ENCODE results near the gene CARD14.

The CARD14 gene

GRCh38 chr17:80216473-80217456 is 46.9 kb downstream of the CARD14 start:
- no peak overlapping the region for H3K4me3 Mint-ChIP-seq
- H3K27me3 Mint-ChIP-seq: no peaks in the 10 kb centered on the region
- no peak for DNase-seq (ENCODE audit: low spot score in 2 of 2)
- no peak overlapping the region for H3K27ac Mint-ChIP-seq
- peaks cover 16% of the 10 kb centered on the region for H3K4me1 Mint-ChIP-seq
- peaks cover 3% of the 10 kb centered on the region for H3K36me3 Mint-ChIP-seq
- H3K9me3 Mint-ChIP-seq: no peaks in the 10 kb centered on the region
- no peak for ATAC-seq (ENCODE audit: low read depth)

DNA sequence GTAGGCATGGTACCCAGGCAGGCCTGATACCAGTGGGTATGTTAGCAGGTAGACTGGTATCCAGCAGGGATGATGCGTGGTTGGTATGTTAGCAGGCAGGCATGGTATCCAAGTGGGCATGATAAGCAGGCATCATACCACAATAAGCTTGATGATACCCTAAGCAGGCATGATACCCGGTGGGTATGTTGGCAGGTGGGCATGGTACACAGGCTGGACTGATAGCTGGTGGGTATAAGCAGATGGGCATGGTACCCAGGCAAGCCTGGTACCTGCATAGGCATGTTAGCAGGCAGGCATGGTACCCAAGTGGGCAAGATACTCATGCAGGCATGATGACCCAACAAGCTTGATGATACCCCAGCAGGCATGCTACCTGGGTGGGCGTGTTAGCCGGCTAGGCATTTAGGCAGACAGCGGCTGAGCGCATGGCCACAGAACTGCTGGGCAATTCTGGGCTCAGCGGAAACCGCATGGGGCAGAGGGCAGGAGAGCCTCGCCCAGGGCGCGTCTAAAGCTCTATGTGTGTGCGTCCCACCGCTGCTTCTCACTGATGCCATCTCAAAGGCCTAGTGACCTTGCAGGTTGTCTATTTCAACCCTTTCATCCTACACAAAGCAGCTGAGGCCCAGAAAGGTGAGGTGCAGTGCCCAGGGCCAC is 48.0 kb downstream of the CARD14 start:
- H3K27me3 Mint-ChIP-seq: no peaks in the 10 kb centered on the region

DNA sequence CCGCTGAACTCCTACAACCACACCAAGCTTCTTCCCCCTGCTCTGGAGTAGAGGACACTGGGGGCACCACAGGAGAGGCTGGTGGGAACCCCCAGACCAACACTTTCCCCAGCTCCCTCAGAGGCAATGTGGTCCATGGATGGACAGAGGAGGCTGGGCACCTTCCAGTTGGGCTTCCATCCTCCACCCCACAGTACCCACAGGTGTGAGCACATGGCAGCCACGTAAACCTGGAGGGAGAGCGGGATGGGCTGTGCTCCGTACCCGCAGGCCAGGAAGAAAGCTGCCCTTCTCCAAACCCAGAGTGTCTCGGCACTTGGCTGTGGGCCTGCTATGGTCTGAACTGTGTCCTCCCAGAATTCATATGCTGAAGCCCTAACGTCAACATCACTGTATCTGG is 48.6 kb downstream of the CARD14 start:
- ATAC-seq (ENCODE audit: low read depth) (no peak), DNase-seq (ENCODE audit: low spot score in 2 of 2) (no peak)
- H3K27me3 Mint-ChIP-seq: no peaks in the 10 kb centered on the region
- peak overlapping the region; percentile 39 for H3K4me3 Mint-ChIP-seq
- H3K36me3 Mint-ChIP-seq: peaks cover 3% of the 10 kb centered on the region
- H3K27ac Mint-ChIP-seq: peak overlapping the region; percentile 75
- H3K4me1 Mint-ChIP-seq: peaks cover 16% of the 10 kb centered on the region
- H3K9me3 Mint-ChIP-seq: no peaks in the 10 kb centered on the region

More for the DNA sequence above, 48.0 kb downstream of the CARD14 start:
- Mint-ChIP-seq H3K9me3 (no peaks in the 10 kb centered on the region), H3K4me3 (no peak overlapping the region), H3K36me3 (peaks cover 3% of the 10 kb centered on the region), H3K27ac (no peak overlapping the region), H3K4me1 (peaks cover 16% of the 10 kb centered on the region)
- no peak for DNase-seq (ENCODE audit: low spot score in 2 of 2)
- ATAC-seq (ENCODE audit: low read depth): no peak

DNA sequence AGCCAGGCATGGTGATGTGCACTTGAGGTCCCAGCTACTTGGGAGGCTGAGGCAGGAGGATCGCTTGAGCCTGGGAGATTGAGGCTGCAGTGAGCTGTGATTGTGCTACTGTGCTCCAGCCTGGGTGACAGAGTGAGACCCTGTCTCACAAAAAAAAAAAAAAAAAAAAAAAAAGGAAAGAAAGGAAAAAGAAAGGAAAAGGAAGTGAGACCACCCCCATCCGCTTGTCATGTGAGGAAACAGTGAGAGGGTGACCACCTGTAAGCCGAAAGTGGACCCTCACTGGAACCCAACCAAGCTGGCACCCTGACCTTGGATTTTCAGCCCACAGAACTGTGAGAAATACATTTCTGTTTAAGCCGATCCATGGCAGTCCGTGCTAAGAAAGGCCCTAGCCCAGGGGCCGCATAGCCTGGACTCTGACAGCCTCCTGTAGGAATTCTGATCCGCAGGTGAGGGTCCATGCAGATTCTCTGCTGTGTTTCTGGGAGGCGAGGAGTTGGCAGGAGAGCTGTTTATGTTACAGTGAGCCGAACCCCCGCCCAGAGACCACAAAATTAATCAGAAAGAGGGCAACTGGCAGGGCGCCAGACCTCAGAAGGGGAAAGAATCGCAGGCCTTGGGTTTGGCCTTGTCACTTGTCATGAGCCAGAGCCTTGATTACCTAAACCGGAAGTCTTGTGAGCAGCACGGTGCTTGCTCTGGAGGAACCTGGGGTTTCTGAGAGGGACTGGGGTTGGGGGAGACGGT is 49.4 kb downstream of the CARD14 start:
- ATAC-seq (ENCODE audit: low read depth) (peak; percentile 91), DNase-seq (ENCODE audit: low spot score in 2 of 2) (peak; percentile 75 to 81)
- H3K36me3 Mint-ChIP-seq: peaks cover 6% of the 10 kb centered on the region
- peak overlapping the region; percentile 97 for H3K27ac Mint-ChIP-seq
- peaks cover 3% of the 10 kb centered on the region for H3K27me3 Mint-ChIP-seq
- peak overlapping the region; percentile 97 for H3K4me3 Mint-ChIP-seq
- no peaks in the 10 kb centered on the region for H3K9me3 Mint-ChIP-seq
- H3K4me1 Mint-ChIP-seq: peaks cover 20% of the 10 kb centered on the region

DNA sequence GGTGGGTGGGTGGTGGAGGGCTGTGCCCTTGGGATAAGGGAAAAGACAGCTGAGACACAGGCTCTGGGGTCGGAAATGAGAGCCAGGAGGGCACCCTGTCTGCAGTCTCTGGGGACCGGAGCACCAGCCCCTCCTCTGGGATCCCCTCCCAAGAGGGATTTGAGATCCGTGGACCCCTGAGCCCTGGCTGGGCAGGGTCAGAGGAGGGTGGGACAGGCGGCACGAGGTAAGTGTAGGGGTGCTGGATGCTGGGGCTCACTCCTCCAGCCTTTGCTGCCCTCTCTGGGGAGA is 49.9 kb downstream of the CARD14 start:
- H3K27me3 Mint-ChIP-seq: peaks cover 4% of the 10 kb centered on the region
- H3K4me3 Mint-ChIP-seq: peak overlapping the region; percentile 97
- no peaks in the 10 kb centered on the region for H3K9me3 Mint-ChIP-seq
- DNase-seq (ENCODE audit: low spot score in 2 of 2): no peak
- peaks cover 7% of the 10 kb centered on the region for H3K36me3 Mint-ChIP-seq
- H3K27ac Mint-ChIP-seq: peak overlapping the region; percentile 97
- peak; percentile 19 for ATAC-seq (ENCODE audit: low read depth)
- H3K4me1 Mint-ChIP-seq: peaks cover 21% of the 10 kb centered on the region

- DNase-seq (ENCODE audit: low spot score in 2 of 2): peak; percentile 41 to 59
- Mint-ChIP-seq H3K27me3 (peaks cover 4% of the 10 kb centered on the region), H3K9me3 (no peaks in the 10 kb centered on the region), H3K27ac (peak within 1 kb of the TSS; percentile 97), H3K36me3 (peaks cover 7% of the 10 kb centered on the region), H3K4me3 (peak within 1 kb of the TSS; percentile 97), H3K4me1 (peaks cover 21% of the 10 kb centered on the region)
- peak; percentile 44 for ATAC-seq (ENCODE audit: low read depth)
Measured at GRCh38 chr17:80220054-80220735, 50.4 kb downstream of the CARD14 start, which contains the start of the genes SGSH and SLC26A11. Gene SGSH, minus strand, starts transcription at chr17:80220333. Its CDS starts 20 bp downstream, at chr17:80220313. Gene SLC26A11, plus strand, starts transcription at chr17:80220427. Its CDS starts 1,134 bp downstream, at chr17:80221561.

DNA sequence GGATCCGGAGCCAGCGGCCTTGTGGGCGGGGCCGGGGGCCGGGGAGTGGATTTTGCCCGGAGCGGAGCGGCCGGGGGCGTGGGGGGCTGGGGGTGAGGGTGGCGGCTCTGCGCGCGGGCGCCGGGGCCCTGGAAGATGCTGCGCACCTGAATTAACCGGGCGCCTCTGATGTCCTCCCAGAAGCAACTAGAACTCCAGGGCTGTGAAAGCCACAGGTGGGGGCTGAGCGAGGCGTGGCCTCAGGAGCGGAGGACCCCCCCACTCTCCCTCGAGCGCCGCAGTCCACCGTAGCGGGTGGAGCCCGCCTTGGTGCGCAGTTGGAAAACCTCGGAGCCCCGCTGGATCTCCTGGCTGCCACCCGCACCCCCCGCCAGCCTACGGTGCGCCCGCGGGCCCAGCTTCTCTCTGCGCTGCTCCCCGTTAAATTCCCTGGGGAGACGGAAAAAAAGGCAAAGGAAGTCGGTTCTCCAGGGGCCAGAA is 50.9 kb downstream of the CARD14 start:
- Mint-ChIP-seq H3K27ac (peak overlapping the region; percentile 84), H3K27me3 (peaks cover 4% of the 10 kb centered on the region), H3K4me3 (peak overlapping the region; percentile 75), H3K36me3 (peaks cover 7% of the 10 kb centered on the region), H3K9me3 (no peaks in the 10 kb centered on the region), H3K4me1 (peaks cover 21% of the 10 kb centered on the region)
- DNase-seq (ENCODE audit: low spot score in 2 of 2) (peak; percentile 18 to 24), ATAC-seq (ENCODE audit: low read depth) (no peak)

DNA sequence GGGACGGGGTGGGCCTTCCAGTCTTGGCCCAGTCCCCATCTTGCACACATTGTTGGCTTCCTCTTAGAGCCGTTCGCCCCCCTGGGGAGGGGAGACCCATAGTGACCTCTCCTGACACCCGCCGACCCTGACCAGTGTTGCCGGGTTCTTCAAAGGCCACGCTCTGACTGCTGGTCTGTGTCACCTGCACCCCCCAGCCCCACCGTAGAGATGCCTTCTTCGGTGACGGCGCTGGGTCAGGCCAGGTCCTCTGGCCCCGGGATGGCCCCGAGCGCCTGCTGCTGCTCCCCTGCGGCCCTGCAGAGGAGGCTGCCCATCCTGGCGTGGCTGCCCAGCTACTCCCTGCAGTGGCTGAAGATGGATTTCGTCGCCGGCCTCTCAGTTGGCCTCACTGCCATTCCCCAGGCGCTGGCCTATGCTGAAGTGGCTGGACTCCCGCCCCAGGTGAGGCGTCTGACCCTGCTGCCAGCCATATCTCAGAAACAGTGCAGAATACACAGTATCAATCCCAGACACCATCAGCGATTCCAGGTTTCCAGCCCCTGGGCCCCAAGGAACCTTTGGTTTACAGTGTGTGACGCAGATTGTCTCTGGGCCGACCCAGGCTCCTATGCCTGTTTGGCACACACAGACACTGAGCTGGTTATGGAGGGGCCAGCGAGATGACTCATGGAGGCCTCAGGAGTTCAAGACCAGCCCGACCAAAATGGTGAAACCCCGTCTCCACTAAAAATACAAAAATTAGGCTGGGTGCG is 51.7 kb downstream of the CARD14 start:
- ATAC-seq (ENCODE audit: low read depth) (no peak), DNase-seq (ENCODE audit: low spot score in 2 of 2) (no peak)
- Mint-ChIP-seq H3K27me3 (peaks cover 4% of the 10 kb centered on the region), H3K9me3 (no peaks in the 10 kb centered on the region), H3K4me1 (peaks cover 21% of the 10 kb centered on the region), H3K27ac (peak overlapping the region; percentile 84), H3K4me3 (peak overlapping the region; percentile 75), H3K36me3 (peaks cover 4% of the 10 kb centered on the region)

- peaks cover 18% of the 10 kb centered on the region for H3K4me1 Mint-ChIP-seq
- H3K36me3 Mint-ChIP-seq: peaks cover 4% of the 10 kb centered on the region
- H3K9me3 Mint-ChIP-seq: no peaks in the 10 kb centered on the region
- peak overlapping the region; percentile 32 for H3K4me3 Mint-ChIP-seq
- DNase-seq (ENCODE audit: low spot score in 2 of 2): no peak
- no peak for ATAC-seq (ENCODE audit: low read depth)
- H3K27me3 Mint-ChIP-seq: peaks cover 4% of the 10 kb centered on the region
- no peak overlapping the region for H3K27ac Mint-ChIP-seq
Measured at GRCh38 chr17:80222376-80223141, 52.7 kb downstream of the CARD14 start.

DNA sequence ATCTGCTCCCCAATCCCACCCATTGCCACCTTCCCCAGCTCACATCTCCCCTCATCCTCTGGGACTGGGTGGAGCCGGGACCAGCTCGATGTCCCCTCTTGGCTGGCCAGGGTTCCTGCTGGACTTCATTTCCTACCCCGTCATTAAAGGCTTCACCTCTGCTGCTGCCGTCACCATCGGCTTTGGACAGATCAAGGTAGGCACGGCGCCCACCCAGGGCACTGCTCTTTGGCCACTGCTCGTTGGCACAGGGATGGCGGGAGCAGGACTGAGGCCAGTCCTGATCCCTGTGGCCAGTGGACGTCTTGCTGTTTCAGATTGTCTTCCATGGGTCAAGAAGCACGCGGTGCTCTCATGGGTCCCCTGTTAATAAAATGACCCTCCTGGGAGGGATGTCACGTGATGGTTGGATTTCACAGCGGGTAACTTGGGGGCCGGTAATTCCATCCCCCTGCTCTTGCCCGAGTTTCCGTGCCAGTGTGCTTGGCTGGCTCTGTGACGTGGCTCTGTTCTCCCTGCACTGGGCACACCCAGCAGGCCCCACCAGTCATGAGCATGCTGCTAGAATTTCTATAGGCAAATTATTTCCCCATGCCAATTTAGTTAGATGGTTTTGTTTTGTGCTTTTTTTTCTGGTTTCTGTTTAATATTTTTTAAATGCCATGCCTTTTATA is 53.4 kb downstream of the CARD14 start:
- DNase-seq (ENCODE audit: low spot score in 2 of 2) (no peak), ATAC-seq (ENCODE audit: low read depth) (no peak)
- peaks cover 15% of the 10 kb centered on the region for H3K4me1 Mint-ChIP-seq
- H3K4me3 Mint-ChIP-seq: no peak overlapping the region
- H3K27me3 Mint-ChIP-seq: peaks cover 4% of the 10 kb centered on the region
- H3K36me3 Mint-ChIP-seq: peaks cover 4% of the 10 kb centered on the region
- H3K27ac Mint-ChIP-seq: no peak overlapping the region
- H3K9me3 Mint-ChIP-seq: no peaks in the 10 kb centered on the region

DNA sequence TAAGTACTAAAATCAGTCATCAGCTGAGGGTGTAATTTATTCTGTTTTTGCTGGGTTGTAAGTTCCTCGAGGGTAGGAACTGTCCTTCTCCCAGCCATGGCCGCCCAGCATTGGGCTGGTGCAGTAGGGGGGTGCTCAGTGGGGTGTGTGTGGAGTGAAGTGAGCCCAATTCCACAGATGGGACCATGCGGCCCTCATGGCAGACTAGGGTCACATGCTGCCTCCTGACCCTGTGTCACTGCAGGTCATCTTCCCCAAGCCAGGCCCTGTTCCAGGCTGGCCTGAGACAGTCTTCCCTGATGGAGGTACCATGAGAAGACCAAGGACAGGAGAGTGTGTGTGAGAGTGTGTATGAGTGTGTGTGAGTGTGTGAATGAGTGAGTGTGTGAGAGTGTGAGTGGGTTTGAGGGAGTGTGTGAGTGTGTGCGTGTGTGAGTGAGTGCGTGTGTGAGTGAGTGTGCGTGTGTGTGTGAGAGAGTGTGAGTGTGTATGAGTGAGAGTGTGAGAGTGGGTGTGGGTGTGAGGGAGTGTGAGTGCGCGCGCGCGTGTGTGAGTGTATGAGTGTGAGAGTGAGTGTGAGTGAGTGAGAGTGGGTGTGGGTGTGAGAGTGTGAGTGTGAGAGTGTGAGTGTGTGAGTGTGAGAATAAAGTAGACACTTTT is 54.1 kb downstream of the CARD14 start:
- Mint-ChIP-seq H3K4me1 (peaks cover 12% of the 10 kb centered on the region), H3K9me3 (no peaks in the 10 kb centered on the region), H3K36me3 (peaks cover 4% of the 10 kb centered on the region), H3K27me3 (peaks cover 4% of the 10 kb centered on the region), H3K27ac (no peak overlapping the region), H3K4me3 (no peak overlapping the region)
- no peak for DNase-seq (ENCODE audit: low spot score in 2 of 2)
- ATAC-seq (ENCODE audit: low read depth): no peak
